ENCODE data around the gene OR5D16. TPM values are rescaled to one million over a fixed set of nuclear protein-coding genes. Genes with fewer than 3 reads are reported as not detected.

Gene OR5D16

Small RNA genes within 50 kb of the gene (small RNA-seq; reads per million reads assigned to genes)
- gene AC036111.3 (ENCODE audit: insufficient read depth) = not detected
